ENCODE results near the gene RDH5.

DNA sequence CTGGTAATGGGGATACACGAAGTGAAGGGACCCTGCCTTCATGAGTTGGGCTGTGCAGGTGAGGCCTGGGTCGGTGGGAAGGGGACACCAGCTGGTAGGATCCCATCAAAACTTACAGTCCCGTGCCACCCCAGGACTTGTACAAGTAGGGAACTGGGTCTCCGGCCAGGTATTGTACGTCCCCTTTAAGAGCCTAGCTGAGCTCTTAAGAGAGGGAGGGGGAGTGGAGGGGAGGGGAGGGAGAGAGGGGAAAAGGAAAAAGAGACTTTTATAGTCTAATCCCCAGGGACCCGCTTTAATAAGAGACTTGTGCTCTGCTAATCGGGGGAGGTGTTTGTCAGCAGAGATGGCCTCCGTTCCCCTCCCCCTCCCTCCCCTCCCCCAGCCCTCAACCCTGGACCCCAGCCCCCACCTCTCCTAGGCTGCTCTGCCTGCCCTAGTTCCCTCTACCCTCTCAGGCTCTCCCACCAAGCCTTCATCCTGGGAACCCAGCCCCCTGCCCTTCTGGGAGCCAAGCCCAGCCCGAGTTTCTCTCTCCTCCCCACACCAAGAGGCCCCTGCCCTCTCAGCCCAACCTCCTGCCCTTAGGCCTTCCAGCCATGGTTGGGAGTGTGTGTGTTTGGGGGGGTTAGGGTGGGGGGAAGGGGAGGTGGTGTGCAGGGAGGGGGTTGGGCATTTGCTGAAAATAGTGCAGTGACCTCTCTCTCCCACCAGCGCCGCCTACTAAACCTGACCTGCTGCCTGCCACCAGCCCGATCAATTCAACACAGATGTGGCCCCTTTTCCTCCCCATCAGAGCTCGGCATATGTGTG, 25.4 kb downstream of the RDH5 start:
- TF ChIP-seq, protein P1, sequence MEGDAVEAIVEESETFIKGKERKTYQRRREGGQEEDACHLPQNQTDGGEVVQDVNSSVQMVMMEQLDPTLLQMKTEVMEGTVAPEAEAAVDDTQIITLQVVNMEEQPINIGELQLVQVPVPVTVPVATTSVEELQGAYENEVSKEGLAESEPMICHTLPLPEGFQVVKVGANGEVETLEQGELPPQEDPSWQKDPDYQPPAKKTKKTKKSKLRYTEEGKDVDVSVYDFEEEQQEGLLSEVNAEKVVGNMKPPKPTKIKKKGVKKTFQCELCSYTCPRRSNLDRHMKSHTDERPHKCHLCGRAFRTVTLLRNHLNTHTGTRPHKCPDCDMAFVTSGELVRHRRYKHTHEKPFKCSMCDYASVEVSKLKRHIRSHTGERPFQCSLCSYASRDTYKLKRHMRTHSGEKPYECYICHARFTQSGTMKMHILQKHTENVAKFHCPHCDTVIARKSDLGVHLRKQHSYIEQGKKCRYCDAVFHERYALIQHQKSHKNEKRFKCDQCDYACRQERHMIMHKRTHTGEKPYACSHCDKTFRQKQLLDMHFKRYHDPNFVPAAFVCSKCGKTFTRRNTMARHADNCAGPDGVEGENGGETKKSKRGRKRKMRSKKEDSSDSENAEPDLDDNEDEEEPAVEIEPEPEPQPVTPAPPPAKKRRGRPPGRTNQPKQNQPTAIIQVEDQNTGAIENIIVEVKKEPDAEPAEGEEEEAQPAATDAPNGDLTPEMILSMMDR (IDR thresholded peaks at IDR 0.05; ENCODE audit: low read depth, low read length, poor library complexity, severe bottlenecking) = no peak
- no peak for TF ChIP-seq EZH2phosphoT487 (IDR thresholded peaks at IDR 0.05; ENCODE audit: borderline replicate concordance, low read length)

Data from DOHH2 (cell line).